Pancreas (tissue), 10 donors: ENCODE measurements around the gene TBC1D4. TPM values are rescaled to one million over a fixed set of nuclear protein-coding genes. Genes with fewer than 3 reads are reported as not detected.

Experiments used
- ATAC-seq, 4 donors: fragments of 200-7000 bp; cut with Tn5 transposase; one replicate each; pipeline versions ENCODE4 v1.8.0 to v1.9.1; 2020; ENCODE audit warnings: mild to moderate bottlenecking in 4 of 4, moderate library complexity in 4 of 4
- DNase-seq, 6 donors: peaks; one replicate each; pipeline ENCODE4 v3.0.0-alpha.2; 2020
- FAIRE-seq: peaks from 2 replicates; lab custom pipeline; 2012; peaks lifted over from hg19 to GRCh38; lab: Jason Lieb, UNC
- H3K27ac ChIP-seq, 4 donors: fragments of 200-600 bp; sonication (generic); 1 replicate in 3 of 4; 2 replicates in 1 of 4; pipeline versions ENCODE4 v1.5.0 to v1.8.0; 2020
- H3K27me3 ChIP-seq, 4 donors: fragments of 200-600 bp; one replicate each; pipeline ENCODE4 v1.8.0; 2021
- H3K36me3 ChIP-seq, 3 donors: fragments of 200-600 bp; sonication (generic) in 1 of 3; one replicate each; pipeline versions ENCODE4 v1.5.0 to v1.8.0; 2020 to 2021
- H3K4me1 ChIP-seq, 3 donors: fragments of 200-600 bp; one replicate each; pipeline ENCODE4 v1.8.0; 2021
- H3K4me3 ChIP-seq, 4 donors: fragments of 200-600 bp; sonication (generic) in 2 of 4; one replicate each; pipeline versions ENCODE4 v1.5.0 to v1.8.0; 2020 to 2021
- H3K9me3 ChIP-seq, 4 donors: fragments of 200-600 bp; one replicate each; pipeline ENCODE4 v1.8.0; 2021
- WGBS, 2 donors: extraction: QIAGEN DNeasy Blood & Tissue Kit; methylation state at CpG; one replicate each; pipeline ENCODE4 v1.1.7; 2013; 5-methylcytosine and 5-hydroxymethylcytosine counted together
- intact Hi-C, 3 donors: fragments of 100-400 bp; cut with DNase I; formaldehyde crosslinking; loops; one replicate each; pipeline versions ENCODE4 v1.11.1 to v1.14.2; 2022
- polyA plus RNA-seq, 2 donors: library from polyadenylated mRNA; stranded (reverse); fragments of 200-250 nt; gene quantifications; one replicate each; pipeline ENCODE4 v1.2.3, GENCODE V29; 2013
- total RNA-seq, 6 donors: library from RNA; stranded (reverse); fragmentation: NEBNext Ultra II Directional in 4 of 6; extraction: Animal tissue kit (Norgen Biotek cat#: 25700) in 4 of 6; gene quantifications; one replicate each; pipeline versions ENCODE4 v1.2.1 to v1.2.4, GENCODE V29; 2021 to 2023
- TF ChIP-seq, protein P1 (sequence below), 4 donors: fragments of 200-600 bp; sonication (generic) in 3 of 4; IDR thresholded peaks; one replicate each; pipeline versions ENCODE4 v1.5.0 to v1.8.0; 2021; ENCODE audit warnings: antibody characterized with exemption in 4 of 4
- donor health status: healthy with polysubstance abuse.
- donor health status: DM: no; HTN: no; CAD: no; lungs with moderate emphysema.
- donor health status: DM: no; HTN: no; CAD: no.
- donor health status: control.
- donor health status: control.
- donor health status: Bipolar disorder and iron deficiency.
- donor health status: DM: yes; HTN: yes; CAD: no.
- donor health status: DM: no; HTN: no; CAD: no.
- donor health status: DM: no; HTN: no; CAD: no.
- donor health status: DM: yes; HTN: yes; CAD: no.

TBC1D4 gene
- total and polyA plus RNA-seq, 8 donors, result 8.2 to 19.7 (median 10.5) TPM

DNA sequence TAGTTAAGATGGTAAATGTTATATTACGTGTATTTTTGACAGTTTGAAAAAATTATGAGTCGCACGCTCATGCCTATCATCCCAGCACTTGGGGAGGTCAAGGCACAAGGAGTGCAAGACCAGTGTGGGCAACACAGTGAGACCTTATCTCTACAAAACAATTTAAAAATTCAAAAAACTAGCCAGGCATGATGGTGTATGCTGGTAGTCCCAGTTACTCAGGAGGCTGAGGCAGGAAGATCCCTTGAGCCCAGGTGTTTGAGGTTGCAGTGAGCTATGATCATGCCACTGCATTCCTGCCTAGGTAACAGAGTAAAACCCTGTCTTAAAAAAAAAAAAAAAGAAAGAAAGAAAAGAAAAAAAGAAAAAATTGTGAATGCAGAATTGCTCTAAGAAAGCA lies 58.0 kb downstream of the TBC1D4 start:
- intact Hi-C loops, result no loop called here
- Histone ChIP-seq H3K4me1 (peaks cover 0 to 9% (median under 1%) of the 10 kb centered on the region in 3 donors), H3K4me3 (no peak overlapping the region), H3K9me3 (no peaks in the 10 kb centered on the region), H3K36me3 (no peaks in the 10 kb centered on the region), H3K27me3 (no peaks in the 10 kb centered on the region), H3K27ac (no peak overlapping the region)
- no peak for DNase-seq
- TF ChIP-seq, protein P1, sequence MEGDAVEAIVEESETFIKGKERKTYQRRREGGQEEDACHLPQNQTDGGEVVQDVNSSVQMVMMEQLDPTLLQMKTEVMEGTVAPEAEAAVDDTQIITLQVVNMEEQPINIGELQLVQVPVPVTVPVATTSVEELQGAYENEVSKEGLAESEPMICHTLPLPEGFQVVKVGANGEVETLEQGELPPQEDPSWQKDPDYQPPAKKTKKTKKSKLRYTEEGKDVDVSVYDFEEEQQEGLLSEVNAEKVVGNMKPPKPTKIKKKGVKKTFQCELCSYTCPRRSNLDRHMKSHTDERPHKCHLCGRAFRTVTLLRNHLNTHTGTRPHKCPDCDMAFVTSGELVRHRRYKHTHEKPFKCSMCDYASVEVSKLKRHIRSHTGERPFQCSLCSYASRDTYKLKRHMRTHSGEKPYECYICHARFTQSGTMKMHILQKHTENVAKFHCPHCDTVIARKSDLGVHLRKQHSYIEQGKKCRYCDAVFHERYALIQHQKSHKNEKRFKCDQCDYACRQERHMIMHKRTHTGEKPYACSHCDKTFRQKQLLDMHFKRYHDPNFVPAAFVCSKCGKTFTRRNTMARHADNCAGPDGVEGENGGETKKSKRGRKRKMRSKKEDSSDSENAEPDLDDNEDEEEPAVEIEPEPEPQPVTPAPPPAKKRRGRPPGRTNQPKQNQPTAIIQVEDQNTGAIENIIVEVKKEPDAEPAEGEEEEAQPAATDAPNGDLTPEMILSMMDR (IDR thresholded peaks at IDR 0.05), result no peak
- no peak for ATAC-seq
- WGBS, 2 donors, result 94 to 96% methylated on average over 3 of the region's 3 CpGs
- no peak for FAIRE-seq

DNA sequence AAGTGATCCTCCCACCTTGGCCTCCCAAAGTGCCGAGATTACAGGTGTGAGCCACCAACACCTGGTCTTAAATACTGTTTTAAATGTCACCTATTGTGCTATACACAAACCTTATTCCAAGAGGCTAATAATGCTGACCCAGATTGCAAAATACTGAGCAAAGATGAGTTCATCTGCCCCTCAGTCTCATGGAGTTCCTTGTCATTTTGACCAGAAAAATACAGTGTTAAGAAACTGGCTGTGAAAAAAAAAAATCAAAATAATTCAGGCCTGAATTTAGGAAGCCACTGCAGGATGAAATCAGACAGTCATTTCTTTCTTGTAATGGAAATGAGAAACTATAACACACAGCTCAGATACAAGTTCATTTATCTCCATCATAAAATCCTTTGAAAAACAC lies 59.9 kb downstream of the TBC1D4 start:
- no peak overlapping the region for H3K27ac ChIP-seq
- WGBS, 2 donors, result 96 to 100% methylated on average over 1 of the region's 1 CpG
- TF ChIP-seq, protein P1 (IDR thresholded peaks at IDR 0.05), result no peak
- ATAC-seq (no peak), DNase-seq (no peak), FAIRE-seq (no peak)
- no peaks in the 10 kb centered on the region for H3K27me3 ChIP-seq
- H3K4me3 ChIP-seq, result no peak overlapping the region
- H3K36me3 ChIP-seq, result no peaks in the 10 kb centered on the region
- H3K9me3 ChIP-seq, result no peaks in the 10 kb centered on the region
- intact Hi-C loops, result no loop called here
- H3K4me1 ChIP-seq, result peaks cover 6 to 26% (median 19%) of the 10 kb centered on the region in 3 donors

DNA sequence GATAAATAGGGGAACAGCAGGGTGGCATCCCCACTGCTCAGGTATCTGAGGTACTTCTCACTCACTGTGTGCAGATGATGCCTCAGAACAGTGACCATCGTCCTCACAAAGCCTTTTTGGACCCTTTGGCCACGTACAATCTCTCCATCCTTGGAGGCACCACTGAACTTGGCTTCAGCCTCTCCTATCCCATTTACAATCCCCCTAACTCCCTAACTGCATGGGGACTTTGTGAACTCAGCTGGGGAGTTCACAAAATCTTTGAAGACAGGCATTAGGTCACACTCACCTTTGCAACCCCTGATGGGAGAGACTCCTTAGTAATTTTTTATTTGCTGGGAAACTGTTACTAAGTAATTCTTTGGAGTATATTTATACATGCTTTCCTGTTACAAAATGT lies 60.8 kb downstream of the TBC1D4 start:
- no peaks in the 10 kb centered on the region for H3K9me3 ChIP-seq
- no peak for DNase-seq
- peaks cover 7 to 27% (median 26%) of the 10 kb centered on the region in 3 donors for H3K4me1 ChIP-seq
- FAIRE-seq, result no peak
- TF ChIP-seq, protein P1 (IDR thresholded peaks at IDR 0.05), result no peak
- WGBS, 2 donors, result 88 to 100% methylated on average over 2 of the region's 2 CpGs
- ATAC-seq, result no peak
- H3K36me3 ChIP-seq, result no peaks in the 10 kb centered on the region
- no peak overlapping the region for H3K4me3 ChIP-seq
- no peak overlapping the region for H3K27ac ChIP-seq
- H3K27me3 ChIP-seq, result no peaks in the 10 kb centered on the region
- intact Hi-C loops, result no loop called here

DNA sequence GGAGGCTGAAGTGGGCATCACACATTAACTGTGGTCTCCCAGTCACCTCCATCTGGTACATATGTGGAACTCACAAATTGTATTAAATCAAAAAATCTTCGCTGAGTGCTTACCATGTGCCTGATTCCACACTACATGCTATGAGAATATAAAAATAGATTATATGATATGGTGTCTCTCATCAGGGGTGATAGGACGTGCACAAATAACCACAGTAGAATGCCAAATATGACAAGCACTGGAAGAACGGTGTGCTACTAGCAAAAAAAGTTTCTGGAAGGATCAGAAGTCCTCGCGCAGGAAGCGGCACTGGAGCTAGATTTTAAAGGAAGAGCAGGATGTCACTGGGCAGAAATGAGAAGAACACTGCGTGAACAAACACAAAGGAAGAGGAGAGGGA lies 62.3 kb downstream of the TBC1D4 start:
- FAIRE-seq (no peak), ATAC-seq (no peak), DNase-seq (no peak)
- H3K4me3 ChIP-seq, result no peak overlapping the region
- intact Hi-C loops, result no loop called here
- H3K36me3 ChIP-seq, result no peaks in the 10 kb centered on the region
- TF ChIP-seq, protein P1 (IDR thresholded peaks at IDR 0.05), result no peak
- peaks cover 7 to 34% (median 26%) of the 10 kb centered on the region in 3 donors for H3K4me1 ChIP-seq
- 84% methylated on average over 7 of the region's 7 CpGs for WGBS, 2 donors
- no peaks in the 10 kb centered on the region for H3K27me3 ChIP-seq
- no peak overlapping the region for H3K27ac ChIP-seq
- no peaks in the 10 kb centered on the region for H3K9me3 ChIP-seq

DNA sequence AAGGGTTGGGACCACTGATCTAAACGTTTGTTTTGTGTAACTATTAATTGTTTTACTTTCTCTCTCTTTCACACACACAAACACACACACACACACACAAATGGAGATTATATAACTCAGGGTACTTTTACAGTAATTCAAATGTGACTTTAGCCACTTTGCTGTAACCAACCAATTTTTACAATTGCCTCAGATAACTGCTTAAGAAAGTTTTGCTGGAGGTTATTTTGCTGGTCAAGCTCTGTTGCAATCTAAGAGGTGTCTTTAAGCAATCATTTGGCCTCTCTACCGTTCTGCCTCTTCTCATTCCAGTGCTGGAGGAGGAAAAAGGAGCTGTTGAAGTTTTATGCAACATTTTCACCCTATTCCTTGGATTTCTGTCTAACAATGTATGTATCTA lies 63.0 kb downstream of the TBC1D4 start:
- no peak overlapping the region for H3K4me3 ChIP-seq
- TF ChIP-seq, protein P1 (IDR thresholded peaks at IDR 0.05), result no peak
- FAIRE-seq, result no peak
- peak overlapping the region in 1 of 4 donors; percentile 12 for H3K27ac ChIP-seq
- H3K9me3 ChIP-seq, result no peaks in the 10 kb centered on the region
- WGBS, 2 donors, result 19 to 24% methylated on average over 2 of the region's 2 CpGs
- no peaks in the 10 kb centered on the region for H3K36me3 ChIP-seq
- ATAC-seq, result peak in 3 of 4 donors; percentile 36 to 51 (median 38)
- no peak for DNase-seq
- H3K4me1 ChIP-seq, result peaks cover 7 to 34% (median 30%) of the 10 kb centered on the region in 3 donors
- intact Hi-C loops, result no loop called here
- no peaks in the 10 kb centered on the region for H3K27me3 ChIP-seq
